Testis (tissue), 3 donors: ENCODE measurements around the gene DNAJB5. TPM values are rescaled to one million over a fixed set of nuclear protein-coding genes. Genes with fewer than 3 reads are reported as not detected.
A peak's percentile ranks its signal among the peaks of the same experiment; 100 is the strongest.

Experiments
- DNase-seq: peaks from one replicate; pipeline ENCODE4 v3.0.0-alpha.2; 2019
- H3K27ac ChIP-seq, 2 donors: fragments of 200-600 bp; sonication (generic); one replicate each; pipeline ENCODE4 v1.5.1; 2019
- H3K27me3 ChIP-seq: fragments of 200-600 bp; sonication (generic); one replicate; pipeline ENCODE4 v1.5.1; 2019
- H3K36me3 ChIP-seq: fragments of 200-600 bp; sonication (generic); one replicate; pipeline ENCODE4 v1.5.1; 2017; ENCODE audit warnings: low read depth; ENCODE audit errors: missing control alignments
- H3K4me1 ChIP-seq: fragments of 200-600 bp; sonication (generic); one replicate; pipeline ENCODE4 v1.5.1; 2019
- H3K4me3 ChIP-seq, 2 donors: fragments of 200-600 bp; sonication (generic); one replicate each; pipeline ENCODE4 v1.5.1; 2017 to 2019
- H3K9me3 ChIP-seq: fragments of 200-600 bp; sonication (generic); one replicate; pipeline ENCODE4 v1.5.1; 2017
- POLR2A ChIP-seq: fragments of 450-650 bp; IDR thresholded peaks from one replicate; pipeline ENCODE4 v1.6.1; 2017; ENCODE audit warnings: antibody characterized with exemption, mild to moderate bottlenecking, moderate library complexity
- WGBS, 2 donors: methylation state at CpG; one replicate each; pipeline ENCODE4 v1.1.5; 2018; 5-methylcytosine and 5-hydroxymethylcytosine counted together
- intact Hi-C: fragments of 100-400 bp; cut with DNase I; formaldehyde crosslinking; loops from one replicate; pipeline ENCODE4 v1.15.1; 2023; ENCODE audit warnings: low total_unique reads
- polyA plus RNA-seq: library from polyadenylated mRNA; stranded (reverse); fragments of 350-450 nt; fragmentation: Illumina TruSeq; extraction: RNeasy Lipid Tissue Mini Kit (QIAGEN cat#74804); gene quantifications from one replicate; pipeline ENCODE4 v1.2.3, GENCODE V29; 2014; ENCODE audit warnings: low read depth, low replicate concordance; ENCODE audit not compliant: insufficient read depth
- total RNA-seq, 2 donors: library from RNA; depleted of rRNA; stranded (reverse); fragments of >200 nt; gene quantifications; one replicate each; pipeline ENCODE4 v1.2.3, GENCODE V29; 2016
- TF ChIP-seq, protein P1 (sequence below), 3 experiments: fragments of 450-650 bp in 2 of 3; fragments of 200-600 bp in 1 of 3; sonication (generic) in 1 of 3; IDR thresholded peaks; one replicate each; pipeline ENCODE4 v1.5.1; 2016 to 2019; ENCODE audit warnings: antibody characterized with exemption in 3 of 3, mild to moderate bottlenecking in 2 of 3, moderate library complexity in 1 of 3

Gene DNAJB5
- total and polyA plus RNA-seq, 3 donors from 2014 or later: 44.0 to 49.9 (median 47.7) TPM

DNA sequence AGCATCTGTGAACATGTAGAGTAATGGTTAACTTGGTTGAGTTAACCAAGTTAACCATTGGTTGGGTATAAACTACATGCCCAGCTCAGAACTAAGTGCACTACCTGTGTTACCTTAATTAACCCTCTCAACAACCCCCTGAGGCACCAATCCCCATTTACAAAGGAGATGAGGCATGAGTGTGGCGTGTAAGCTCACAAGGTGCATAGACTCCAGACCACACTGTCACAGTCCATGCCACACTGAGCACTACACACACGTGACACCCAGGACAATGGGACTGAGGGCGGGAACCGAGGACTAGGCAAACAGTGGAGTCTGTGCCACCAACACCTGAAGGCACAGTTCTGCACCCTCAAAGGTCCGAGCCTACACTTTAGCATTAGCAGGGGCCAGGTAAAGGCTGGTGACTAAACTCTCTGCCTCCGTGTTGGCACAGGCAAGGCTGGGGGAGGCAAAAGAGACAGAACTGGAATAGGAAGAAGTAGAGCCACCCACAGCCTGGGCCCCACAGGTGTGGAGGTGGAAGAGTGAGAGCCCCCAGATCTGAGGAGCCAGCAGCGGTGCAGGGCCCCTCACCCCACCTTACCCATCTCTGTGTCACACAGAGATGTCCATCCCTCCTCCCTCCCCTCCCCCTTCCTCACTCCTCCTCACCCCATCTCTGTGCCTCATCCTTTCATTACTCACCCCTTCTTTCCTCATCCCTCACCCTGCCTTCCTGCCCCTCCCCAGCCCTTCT is 2.2 kb upstream of the DNAJB5 start:
- no peak overlapping the region for H3K27ac ChIP-seq
- H3K36me3 ChIP-seq: no peaks in the 10 kb centered on the region
- H3K4me1 ChIP-seq: peaks cover 25% of the 10 kb centered on the region
- H3K4me3 ChIP-seq: no peak overlapping the region
- intact Hi-C loops: no loop called here
- TF ChIP-seq POLR2A: no peak
- TF ChIP-seq, protein P1, sequence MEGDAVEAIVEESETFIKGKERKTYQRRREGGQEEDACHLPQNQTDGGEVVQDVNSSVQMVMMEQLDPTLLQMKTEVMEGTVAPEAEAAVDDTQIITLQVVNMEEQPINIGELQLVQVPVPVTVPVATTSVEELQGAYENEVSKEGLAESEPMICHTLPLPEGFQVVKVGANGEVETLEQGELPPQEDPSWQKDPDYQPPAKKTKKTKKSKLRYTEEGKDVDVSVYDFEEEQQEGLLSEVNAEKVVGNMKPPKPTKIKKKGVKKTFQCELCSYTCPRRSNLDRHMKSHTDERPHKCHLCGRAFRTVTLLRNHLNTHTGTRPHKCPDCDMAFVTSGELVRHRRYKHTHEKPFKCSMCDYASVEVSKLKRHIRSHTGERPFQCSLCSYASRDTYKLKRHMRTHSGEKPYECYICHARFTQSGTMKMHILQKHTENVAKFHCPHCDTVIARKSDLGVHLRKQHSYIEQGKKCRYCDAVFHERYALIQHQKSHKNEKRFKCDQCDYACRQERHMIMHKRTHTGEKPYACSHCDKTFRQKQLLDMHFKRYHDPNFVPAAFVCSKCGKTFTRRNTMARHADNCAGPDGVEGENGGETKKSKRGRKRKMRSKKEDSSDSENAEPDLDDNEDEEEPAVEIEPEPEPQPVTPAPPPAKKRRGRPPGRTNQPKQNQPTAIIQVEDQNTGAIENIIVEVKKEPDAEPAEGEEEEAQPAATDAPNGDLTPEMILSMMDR (IDR thresholded peaks at IDR 0.05): no peak
- no peak for DNase-seq
- WGBS, 2 donors: 80 to 82% methylated on average over 7 of the region's 7 CpGs
- H3K27me3 ChIP-seq: no peaks in the 10 kb centered on the region
- H3K9me3 ChIP-seq: no peaks in the 10 kb centered on the region

DNA sequence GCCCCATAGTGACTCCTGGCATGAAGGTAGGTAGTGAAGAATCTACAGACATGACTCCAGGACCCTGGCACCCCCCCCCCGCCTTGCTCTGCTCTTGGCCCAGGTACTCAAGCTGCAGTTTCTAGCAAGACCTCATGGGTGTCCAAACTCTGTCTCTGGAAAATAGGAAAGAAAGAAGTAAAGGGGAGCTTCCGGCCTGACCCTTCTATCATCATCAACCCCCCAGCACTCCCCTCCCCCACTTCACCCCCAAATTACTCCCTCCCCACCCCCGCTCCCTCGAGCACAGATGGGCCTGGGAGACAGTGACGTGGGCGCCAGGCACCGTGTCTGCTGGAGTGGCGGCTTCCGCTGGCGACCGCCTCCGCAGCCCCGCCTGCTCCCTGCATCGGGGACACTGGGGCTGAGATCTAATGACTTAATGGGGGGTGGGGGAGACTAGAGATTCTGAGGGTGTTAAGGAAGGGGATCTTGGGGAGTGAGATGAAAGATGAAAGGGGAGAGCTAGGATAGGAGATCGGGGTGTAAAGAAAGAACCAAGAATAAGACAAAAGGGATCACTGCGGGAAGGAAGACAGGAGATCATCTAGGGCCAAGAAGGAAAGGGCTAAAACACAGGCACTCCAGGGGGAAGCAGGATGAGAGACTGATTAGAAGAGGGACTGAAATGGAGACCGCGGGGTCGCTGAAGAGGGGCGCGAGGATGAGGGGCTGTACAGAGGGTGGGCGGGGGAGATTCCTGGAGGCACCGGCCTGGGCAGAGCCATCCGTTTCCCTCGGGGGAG is 1.1 kb upstream of the DNAJB5 start:
- Histone ChIP-seq H3K27me3 (no peaks in the 10 kb centered on the region), H3K4me3 (peak overlapping the region; percentile 95 to 96), H3K36me3 (no peaks in the 10 kb centered on the region), H3K9me3 (no peaks in the 10 kb centered on the region), H3K27ac (peak overlapping the region; percentile 85 to 87), H3K4me1 (peaks cover 36% of the 10 kb centered on the region)
- intact Hi-C loops: no loop called here
- WGBS, 2 donors: 11 to 17% methylated on average over 25 of the region's 25 CpGs
- DNase-seq: peak; percentile 58
- TF ChIP-seq, protein P1 (IDR thresholded peaks at IDR 0.05): no peak
- no peak for TF ChIP-seq POLR2A

DNA sequence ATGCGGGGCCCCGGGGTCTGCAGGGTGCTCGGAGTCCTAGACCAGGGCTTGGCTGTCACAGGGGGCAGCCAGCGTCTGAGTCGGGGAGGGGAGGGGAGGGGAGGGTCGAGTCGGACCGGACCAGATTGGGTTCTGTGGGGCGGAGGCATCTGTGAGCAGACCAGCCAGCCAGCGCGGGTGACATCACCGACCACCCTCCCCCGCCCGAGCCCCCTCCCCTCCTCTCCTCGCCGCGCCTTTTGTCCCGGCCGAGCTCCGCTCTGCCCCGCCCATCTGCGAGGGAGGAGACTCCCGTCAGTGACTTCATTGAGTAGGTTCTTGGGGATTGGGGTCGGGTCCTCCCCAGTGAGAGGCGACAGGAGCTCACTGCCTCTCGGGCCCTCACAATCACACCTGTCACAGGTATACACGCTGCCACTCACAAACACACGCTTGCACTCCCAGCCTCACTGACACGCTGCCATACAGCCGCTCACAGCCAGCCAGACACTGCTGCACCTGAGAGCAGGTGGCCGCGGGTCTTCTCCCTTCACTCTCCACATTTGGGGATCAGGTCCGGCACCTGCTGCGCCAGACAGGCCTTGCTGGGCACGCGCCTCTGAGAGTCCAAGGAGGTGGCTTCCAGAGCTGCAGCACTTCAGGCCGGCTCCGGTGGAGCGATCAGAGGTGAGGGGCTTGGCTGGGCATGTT is 546 bp downstream of the DNAJB5 start:
- H3K4me1 ChIP-seq: peaks cover 52% of the 10 kb centered on the region
- peak overlapping the region; percentile 95 to 96 for H3K4me3 ChIP-seq
- TF ChIP-seq, protein P1 (IDR thresholded peaks at IDR 0.05): no peak
- TF ChIP-seq POLR2A: no peak
- DNase-seq: peak; percentile 81
- no peaks in the 10 kb centered on the region for H3K9me3 ChIP-seq
- no peaks in the 10 kb centered on the region for H3K36me3 ChIP-seq
- H3K27me3 ChIP-seq: no peaks in the 10 kb centered on the region
- 0 to 11% methylated on average over 5 to 34 of the region's 39 CpGs for WGBS, 2 donors
- intact Hi-C loops: loop anchor here (10.0 kb wide), 1 partner anchor 115 kb away; the partner anchor contains the start of gene STOML2
- peak overlapping the region; percentile 97 for H3K27ac ChIP-seq

DNA sequence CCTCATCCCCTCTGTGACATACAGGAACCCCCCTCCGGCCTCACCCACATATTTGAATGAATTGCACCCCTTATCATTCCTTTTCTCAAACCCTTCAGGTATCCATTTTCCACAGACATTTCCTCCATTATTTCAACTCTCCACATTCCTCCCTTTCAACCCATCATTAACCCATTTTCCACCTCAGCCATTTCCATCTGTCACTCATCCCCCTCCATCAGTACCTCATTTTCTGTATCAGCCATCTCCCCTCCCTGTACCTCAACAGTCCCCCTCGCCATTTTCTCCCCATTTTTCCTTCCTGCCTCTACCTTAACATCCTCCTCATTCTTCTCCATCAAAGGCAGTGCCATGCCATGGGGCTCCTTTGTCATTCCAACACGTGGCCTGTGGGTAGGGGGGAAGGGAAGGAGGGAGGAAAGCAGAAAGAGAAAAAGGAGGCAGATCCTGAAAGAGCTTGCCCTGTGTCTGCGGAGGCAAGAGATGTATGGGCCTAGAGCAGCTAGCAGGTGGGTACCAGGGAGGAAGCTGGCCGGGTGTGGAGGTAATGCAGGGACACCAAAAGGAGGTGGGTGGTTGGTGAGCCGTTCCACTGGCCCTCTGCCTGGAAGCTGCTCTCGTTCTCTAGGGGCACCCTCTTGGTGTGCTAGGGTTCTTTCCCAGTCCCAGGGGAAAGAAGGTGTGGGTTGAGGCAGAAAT is 1.5 kb downstream of the DNAJB5 start:
- Histone ChIP-seq H3K27me3 (no peaks in the 10 kb centered on the region), H3K4me3 (no peak overlapping the region), H3K36me3 (no peaks in the 10 kb centered on the region), H3K27ac (peak overlapping the region; percentile 97), H3K9me3 (no peaks in the 10 kb centered on the region), H3K4me1 (peaks cover 56% of the 10 kb centered on the region)
- intact Hi-C loops: loop anchor here (10.0 kb wide), 1 partner anchor 114 kb away; the partner anchor contains the start of gene STOML2
- TF ChIP-seq, protein P1 (IDR thresholded peaks at IDR 0.05): no peak
- no peak for TF ChIP-seq POLR2A
- WGBS, 2 donors: 64 to 74% methylated on average over 7 of the region's 7 CpGs
- no peak for DNase-seq
